Stimulated activated CD4-positive, alpha-beta T cell treated with anti-CD3 and anti-CD28 coated beads, Interleukin-12 subunit alpha, Interleukin-12 subunit beta, amount 100 ng/mL, for 48 hours (primary cell): Measurements from ENCODE around the gene DOCK6.
A peak's percentile ranks its signal among the peaks of the same experiment; 100 is the strongest.
"Not testable (repeated sequence)": the region's sequence is repeated elsewhere in the genome, so short reads cannot be mapped to it uniquely, and the experiment has no call there.

Source experiments
- DNase-seq, 3 donors: peaks; one replicate each; pipeline ENCODE4 v3.0.0-alpha.2; 2020; ENCODE audit warnings: low read depth in 2 of 3, low spot score in 1 of 3

Gene DOCK6

DNA sequence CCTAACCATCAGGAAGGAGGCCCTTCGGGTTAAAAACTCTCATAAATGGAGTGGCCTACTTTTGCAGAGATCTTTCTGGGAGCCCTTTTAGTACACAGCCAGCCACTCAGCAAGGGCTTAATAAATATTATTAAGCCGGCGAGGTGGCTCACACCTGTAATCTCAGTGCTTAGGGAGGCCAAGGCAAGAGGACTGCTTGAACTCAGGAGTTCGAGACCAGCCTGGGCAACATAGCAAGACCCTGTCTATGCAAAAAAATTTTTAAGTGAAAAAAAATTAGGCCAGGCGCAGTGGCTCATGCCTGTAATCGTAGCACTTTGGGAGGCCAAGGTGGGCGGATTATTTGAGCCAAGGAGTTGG, 64.2 kb downstream of the DOCK6 start:
- no peak for DNase-seq

DNA sequence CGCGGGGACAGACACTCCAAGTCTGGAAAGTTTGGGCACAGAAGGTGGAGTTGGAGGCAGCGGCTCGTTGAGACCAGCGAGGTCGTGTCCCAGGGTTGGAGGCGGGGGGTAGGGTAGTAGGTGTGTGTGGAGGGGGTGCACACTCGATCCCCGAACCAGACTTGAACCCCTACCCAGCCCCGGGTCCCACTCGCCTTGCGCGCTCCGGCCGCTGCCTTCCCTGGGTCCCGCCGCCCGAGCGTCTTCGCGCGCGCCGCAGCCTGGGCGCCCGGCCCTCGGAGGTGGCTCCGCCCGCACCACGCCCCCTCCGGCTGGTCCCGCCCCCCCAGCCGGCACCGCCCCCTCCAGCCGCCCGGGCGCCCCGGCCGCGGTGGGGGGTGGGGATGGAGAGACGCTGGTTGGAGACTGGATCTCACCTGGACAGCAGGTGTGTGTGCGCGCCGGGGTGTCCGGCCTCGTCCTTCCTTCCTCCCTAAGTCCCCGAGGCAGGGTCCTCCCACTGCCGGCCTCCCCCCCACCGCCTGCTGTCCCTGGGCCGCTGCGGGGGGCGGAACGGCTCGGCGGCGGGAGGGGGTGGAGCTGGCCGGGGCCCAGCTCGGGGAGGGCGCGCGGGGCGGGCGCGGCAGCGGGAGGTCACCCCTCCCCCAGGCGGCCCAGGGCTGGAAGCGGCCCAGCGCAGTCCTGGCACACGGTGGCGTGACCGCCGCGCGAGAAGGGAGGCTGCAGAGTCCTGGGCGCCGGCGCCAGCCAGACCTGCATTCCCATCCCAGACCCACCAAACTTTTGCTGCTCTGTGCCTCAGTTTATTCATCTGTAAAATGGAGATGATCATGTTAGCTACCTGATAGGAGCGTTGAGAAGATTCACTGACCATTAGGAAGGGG, 64.8 kb downstream of the DOCK6 start, which contains the start of gene KANK2:
Gene KANK2 (minus strand): TSS at position 255 of the 884 bp plus-strand sequence. CDS start 3,034 bp downstream, outside the sequence.
- peak; percentile 48 to 70 (median 69) for DNase-seq

DNA sequence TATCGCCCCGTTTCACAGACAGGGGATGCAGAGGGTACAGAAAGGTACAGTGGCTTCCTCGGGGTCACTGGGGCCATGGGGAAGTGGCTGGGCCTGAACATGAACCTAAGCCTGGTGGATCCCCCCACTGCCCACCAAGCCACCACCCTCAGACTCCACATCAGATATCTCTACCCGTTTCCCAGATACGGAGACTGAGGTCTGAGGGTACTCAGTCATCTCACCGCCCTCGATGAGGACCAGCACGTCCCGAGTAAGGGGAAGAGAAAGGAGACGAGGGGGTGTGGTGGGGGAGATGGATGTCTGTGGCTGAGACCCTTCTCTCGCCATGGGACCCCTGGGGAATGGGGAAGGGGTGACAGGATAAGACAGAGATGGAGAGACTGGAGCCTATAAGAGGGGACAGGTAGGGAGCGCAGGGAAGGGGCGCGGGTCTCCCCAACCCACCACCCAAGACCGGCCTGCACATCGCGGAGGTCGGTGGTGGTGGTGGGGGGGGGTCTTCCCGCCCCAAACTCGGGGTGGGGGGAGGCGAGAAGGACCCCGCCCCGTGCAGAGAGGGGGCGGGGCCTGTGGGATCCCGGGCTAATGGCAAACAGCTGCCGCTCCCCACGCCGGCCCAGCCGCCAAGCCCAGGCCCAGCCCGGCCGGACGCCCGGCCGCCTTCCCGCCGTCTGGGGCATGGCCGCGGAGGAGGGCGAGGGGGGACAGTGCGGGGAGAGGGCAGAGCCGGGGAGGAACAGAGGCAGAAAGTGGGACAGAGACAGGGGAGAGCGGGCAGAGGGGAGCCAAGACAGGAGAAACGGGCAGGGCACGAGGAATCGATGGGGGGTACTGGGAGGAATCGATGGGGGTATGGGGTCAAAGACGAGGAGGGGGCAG, 65.7 kb downstream of the DOCK6 start:
- DNase-seq = no peak

DNA sequence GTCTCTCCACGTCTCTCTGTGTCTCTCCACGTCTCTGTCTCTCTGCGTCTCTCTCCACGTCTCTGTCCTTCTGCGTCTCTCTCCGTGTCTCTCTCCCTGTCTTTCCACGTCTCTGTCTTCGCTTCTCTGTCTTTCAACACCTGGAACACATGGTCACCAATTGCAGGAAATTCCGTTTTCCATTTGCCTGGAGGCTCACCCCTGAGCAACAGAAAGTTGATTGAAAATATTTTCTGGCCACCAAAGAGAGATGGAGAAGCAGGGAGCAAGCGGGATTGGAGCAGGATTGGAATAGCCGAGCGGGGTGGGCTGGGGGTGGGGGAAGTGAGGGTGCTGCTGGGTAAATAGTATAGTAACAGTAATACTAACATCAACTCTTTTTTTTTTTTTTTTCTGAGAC, 66.6 kb downstream of the DOCK6 start:
- DNase-seq = no peak

DNA sequence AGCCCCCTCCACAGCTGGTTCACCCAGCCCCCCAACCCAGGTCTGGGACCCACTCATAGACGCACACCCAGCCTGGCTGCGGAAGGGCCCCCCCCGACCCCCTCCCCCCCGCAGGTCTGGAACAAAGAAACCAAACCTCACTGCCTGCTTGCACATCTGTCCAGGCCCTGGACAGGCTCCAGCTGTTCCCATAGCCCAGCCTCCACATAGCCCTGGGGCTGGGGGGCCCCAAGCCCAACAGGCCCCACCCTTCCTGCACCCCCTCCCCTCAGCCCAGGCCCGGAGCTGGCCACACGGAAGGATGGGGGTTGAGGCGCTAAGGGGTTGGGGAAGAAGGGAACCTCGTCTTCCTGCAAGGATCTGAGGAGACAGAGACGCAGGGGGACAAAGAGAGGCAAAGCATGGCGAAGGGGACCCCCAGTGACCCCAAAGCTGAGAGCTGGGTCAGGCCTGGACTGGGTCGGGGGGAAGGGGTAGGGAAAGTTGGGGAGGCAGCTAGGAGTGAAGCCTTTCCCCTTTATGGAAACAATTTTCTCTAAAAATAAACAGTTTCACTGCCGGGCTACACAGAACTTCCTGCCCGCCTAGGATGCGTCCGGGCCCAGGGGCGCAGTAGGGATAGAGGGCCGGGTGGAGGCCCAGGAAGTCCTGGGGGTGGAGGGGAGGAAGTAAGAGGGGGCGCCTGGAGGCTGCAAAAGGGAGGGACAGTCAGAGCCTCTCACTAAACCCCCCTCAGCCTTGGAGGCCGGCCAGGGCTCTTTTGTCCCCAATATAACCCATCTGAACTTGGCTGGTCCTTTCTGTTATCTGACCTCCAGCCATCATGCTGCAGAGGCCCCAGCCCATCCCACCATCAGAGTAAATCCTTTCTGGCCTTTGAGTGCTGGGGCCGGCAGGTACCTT, 67.4 kb downstream of the DOCK6 start:
- DNase-seq = no peak

DNA sequence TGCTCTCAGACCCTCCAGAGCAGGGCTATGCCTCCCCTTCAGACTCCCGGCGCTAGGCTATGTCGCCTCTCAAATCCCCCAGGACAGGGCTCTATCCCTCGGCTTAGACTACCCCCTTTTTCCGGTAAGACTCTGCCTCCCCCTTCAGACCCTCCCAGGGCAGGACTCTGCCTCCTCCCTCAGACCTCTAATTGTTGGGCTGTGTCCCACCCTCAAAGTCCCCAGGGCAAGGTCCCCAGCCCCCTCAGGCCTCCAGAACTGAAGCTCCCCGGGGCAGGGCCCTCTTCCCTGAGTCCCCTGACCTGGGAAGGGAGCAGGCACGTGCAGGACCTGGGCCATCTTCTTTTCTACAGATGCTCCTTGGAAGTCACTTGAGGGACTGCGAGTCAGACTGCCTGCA, 68.2 kb downstream of the DOCK6 start:
- no peak for DNase-seq

DNA sequence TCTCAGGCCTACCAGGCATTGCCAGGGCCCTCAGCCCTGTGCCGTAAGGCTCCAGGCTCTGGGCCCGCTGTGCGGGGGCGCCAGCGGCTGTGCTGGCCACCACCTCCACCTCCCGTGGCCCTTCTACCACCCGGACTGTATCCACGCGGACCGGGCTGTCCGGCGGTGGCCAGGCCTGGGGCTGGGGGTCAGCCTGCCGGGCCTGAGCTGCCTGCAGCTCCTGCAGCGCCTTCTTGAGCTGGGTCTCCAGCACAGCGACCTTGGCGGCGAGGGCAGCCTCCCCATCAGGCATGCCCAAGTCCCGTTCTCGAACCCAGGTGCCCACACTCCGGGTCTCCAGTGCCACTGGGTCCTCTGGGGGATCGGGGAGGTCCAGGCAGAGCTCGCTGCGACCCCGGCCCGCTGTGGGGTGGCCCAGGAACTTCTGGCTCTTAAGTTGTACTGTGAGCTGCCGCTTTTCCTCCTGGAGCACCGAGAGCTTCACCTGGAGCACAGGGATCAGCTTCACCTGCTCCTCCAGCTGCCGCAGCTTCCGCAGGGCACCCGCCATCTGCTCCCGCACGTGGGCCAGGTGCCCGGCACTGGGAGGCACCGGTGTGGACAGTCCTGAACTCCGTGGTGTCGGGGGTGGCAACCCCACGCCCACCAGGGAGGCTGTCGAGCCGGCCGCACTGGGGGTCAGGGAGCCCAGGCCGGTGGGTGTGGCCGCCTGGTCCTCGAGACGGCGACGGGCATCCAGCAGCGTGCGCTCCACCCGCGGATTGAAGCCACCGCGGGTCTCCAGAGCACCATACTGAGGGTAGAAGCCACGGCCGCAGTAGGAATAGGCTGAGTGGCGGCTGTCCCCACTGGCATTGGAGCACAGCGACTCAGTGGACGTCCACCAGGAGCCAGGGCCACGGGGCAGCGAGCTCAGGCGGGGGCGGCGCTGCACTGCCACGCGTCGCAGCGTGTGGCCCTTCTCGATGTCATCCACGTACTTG, 69.1 kb downstream of the DOCK6 start:
- no peak for DNase-seq

DNA sequence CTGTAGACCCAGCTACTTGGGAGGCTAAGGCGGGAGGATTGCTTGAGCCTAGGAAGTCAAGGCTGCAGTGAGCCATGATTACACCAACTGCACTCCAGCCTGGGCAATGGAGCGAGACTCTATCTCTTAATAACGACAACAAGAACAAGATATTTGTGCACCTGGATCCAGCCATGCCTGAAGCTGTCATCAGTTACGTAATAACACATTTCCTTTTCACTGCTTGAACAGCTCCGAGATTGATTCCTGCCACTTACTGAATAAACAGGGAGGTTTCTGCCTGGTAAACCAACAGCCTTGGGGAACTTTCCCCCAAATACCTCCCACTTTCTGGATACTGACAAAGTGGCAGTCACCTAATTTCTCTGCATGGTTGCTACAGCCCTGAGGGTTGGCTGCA, 70.4 kb downstream of the DOCK6 start:
- DNase-seq = no peak

DNA sequence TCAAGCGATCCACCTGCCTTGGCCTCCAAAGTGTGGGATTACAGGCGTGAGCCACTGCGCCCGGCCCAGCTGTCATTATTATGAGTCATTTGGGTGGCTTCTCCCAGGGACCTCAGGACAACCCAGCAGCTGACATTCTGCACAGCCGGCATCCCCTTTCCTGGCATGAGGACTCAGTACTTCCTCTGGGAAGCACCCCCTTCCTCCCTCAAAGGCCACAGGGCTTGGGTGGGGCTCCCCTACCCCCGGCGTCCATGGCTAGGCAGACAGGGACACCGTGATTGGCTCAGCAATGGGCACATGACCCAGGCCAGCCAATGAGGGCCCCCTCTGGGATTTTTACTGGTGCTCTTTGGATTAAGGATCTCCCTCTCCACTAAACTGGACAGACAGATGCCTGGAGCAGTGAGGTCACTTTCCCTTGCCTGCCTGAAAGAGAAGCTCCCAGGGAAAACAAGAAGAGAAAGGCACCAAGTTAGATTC, 71.0 kb downstream of the DOCK6 start:
- DNase-seq = no peak

DNA sequence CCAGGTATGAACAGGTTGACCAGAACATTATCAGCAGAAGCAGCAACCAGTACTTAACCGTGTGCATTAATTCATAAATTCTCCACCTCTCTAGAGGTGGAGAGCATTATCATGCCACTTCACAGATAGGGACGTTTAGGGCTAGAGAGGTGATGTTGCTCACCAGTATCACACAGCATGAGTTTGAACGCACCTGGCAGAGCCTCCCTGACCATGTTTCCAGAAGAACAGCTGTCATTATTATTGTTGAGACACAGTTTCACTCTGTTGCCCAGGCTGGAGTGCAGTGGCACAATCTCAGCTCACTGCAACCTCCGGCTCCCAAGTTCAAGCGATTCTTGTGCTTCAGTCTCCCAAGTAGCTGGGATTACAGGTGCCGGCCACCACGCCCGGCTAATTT, 71.8 kb downstream of the DOCK6 start:
- DNase-seq = no peak

DNA sequence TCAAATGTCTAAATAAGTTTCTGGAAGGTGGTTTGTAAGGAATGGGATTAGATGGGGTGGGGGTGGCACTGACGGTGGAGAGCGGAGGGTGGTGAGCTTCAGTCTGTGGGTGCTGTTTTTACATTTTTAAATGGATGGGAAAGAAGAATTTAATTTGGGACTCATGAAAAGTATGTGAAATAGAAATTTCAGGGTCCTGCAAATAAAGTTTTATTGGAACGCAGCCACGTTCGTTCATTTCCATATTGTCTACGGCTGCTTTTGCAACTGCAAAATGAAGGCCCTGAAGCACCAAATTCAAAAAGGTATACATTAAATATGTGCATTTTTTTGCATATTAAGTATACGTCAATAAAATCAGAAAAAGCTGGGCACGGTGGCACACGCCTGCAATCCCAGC, 74.9 kb downstream of the DOCK6 start:
- no peak for DNase-seq

DNA sequence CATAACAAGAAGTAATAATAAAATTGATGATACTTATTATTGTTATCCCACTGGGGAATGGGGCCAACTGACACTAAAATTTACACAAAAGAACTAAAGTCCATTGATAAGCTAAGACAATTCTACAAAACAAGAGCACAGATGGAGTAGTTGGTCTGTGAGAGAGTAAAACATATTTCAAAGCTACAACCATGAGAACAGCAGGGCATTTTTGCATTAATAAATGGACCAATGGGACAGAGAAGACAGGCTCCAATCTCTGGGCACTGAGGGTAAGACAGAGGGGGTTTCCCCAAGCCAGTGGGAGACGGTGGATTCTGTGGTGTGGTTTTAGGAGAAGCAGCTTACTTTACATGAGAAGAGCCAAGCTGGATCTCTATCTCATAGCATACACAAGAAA, 79.3 kb downstream of the DOCK6 start:
- no peak for DNase-seq

DNA sequence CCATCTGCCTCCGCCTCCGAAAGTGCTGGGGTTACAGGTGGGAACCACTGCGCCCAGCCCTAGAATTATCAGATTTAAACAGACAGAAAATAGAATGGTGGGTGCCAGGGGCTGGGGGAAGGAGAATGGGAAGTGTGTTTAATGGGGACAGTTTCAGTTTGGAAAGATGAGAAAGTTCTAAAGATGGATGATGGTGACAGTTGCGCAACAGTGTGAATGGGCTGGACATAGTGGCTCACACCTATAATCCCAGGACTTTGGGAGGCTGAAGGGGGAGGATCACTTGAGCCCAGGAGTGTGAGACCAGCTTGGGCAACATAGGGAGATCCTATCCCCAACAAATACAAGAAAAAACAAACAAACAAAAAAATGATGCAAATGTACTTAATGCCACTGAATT, 80.8 kb downstream of the DOCK6 start:
- no peak for DNase-seq

DNA sequence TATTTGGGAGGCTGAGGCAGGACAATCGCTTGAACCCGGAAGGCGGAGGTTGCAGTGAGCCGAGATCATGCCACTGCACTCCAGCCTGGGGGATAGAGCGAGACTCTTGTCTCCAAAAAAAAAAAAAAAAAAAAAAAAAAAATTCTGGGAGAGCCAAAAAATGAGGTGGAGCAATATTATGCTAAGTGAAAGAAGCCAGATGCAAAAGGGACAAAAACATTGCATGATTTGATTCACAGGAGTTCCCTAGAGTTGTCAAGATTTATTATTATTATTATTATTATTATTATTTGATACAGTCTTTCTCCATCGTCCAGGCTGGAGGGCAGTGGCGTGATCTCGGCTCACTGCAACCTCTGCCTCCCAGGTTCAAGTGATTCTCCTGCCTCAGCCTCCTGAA, 81.3 kb downstream of the DOCK6 start:
- not testable (repeated sequence) for DNase-seq

DNA sequence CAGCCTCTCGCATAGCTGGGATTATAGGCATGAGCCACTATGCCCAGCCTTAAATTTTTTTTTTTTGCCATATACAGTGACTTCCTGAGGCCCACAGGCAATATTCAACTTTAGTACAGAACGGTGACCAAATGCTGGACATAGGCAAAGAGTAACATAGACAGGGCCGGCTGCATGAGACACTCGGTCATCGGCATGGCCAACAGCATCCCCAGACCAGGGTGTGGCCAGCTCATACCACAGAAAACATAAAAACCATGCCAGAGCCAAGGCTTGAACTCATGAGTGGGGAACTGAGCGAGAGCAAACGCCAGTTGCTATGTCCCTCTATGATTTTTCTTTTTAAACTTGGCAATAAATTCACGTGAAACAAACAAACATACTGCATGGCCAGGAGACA, 82.0 kb downstream of the DOCK6 start:
- DNase-seq = no peak

DNA sequence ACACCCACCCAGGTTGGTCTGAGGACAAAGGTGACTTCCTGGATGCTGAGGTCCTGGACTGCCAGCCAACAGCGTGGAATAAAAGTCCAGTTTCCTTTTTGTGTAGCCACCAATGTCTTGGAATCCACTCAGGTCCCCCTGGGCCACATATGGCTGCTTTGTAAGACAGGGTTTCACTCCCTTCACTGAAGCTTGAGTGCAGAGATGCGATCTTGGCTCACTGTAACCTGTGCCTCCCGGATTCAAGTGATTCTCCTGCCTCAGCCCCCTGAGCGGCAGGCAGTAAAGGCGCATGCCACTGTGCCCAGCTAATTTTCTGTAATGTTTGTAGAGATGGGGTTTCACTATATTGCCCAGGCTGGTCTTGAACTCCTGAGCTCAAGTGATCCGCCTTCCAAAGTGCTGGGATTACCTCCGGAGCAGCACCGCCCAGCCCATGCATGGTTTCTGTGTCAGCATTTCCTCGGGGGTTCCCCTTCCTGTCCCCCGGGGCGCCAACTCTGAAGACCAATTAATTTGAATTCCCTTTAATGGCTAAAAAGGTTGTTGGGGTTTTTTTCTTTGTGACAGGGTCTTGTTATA, 82.5 kb downstream of the DOCK6 start:
- no peak for DNase-seq

DNA sequence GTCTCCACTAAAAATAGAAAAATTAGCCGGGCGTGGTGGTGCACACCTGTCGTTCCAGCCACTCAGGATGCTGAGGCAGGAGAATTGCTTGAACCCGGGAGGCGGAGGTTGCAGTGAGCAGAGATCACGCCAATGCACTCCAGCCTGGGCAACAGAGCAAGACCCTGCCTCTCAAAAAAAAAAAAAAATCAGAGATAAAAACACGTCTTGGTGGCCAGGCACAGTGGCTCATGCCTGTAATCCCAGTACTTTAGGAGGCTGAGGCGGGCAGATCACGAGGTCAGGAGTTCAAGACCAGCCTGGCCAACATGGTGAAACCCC, 83.2 kb downstream of the DOCK6 start:
- DNase-seq = not testable (repeated sequence)

DNA sequence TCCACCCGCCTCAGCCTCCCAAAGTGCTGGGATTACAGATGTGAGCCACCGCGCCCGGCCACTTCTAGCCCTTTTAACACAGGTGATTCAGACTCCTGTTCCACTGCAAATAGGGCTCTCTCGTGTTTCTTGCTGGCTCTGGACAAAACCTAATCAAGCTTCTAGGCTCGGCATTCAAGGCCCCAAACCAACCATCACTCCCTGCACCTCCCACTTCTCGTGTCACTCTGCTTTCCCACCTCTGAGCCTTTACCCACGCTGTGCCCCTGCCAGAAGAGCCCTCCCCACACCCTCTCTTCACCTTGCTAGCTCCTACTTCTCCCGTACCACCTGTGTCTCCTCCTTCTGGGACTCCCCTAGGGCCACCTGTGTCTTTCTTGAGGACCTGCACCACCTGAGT, 84.7 kb downstream of the DOCK6 start:
- no peak for DNase-seq

DNA sequence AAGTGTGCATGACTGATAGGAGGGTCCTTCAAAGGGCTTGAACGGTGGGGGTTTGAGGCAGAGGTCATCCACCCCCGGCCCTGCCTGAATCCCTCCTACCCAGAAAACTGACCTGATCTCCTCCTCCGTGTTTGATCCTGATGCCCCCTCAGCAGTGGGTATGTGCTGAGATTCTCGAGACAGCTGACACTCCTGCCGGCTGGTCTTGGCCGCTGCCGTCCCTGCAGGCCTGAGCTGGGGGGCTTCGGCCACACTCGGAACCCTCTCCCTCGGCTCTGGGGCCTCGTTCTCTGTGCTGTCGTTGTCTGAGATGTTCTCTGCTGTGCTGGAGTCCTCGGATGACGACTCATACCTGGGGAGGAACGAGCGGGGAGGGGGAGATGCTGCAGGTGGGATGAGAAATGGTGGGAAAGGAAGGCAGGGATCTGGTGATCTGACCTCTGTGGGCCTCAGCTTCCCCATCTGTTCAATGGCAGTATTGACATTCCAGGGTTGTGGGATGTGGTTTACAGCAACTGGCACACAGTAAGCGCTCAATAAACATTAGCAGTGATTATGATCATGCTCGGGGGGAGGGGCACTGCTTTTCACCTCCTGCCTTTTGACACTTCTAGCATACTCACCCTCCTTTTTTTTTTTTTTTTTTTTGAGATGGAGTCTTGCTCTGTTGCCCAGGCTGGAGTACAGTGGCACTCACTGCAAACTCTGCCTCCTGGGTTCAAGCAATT, 85.7 kb downstream of the DOCK6 start:
- no peak for DNase-seq
